ENCODE results near the gene MS4A2. TPM values are rescaled to one million over a fixed set of nuclear protein-coding genes. Genes with fewer than 3 reads are reported as not detected.
"Not testable (repeated sequence)": the region's sequence is repeated elsewhere in the genome, so short reads cannot be mapped to it uniquely, and the experiment has no call there.

MS4A2 gene
- 0.67 TPM for total RNA-seq
- long read RNA-seq, result 0 reads

DNA sequence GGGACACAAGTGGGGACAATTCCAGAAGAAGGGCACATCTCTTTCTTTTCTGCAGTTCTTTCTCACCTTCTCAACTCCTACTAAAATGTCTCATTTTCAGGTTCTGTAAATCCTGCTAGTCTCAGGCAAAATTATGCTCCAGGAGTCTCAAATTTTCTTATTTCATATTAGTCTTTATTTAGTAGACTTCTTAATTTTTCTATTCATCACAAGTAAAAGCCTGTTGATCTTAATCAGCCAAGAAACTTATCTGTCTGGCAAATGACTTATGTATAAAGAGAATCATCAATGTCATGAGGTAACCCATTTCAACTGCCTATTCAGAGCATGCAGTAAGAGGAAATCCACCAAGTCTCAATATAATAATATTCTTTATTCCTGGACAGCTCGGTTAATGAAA is at the start of gene MS4A2:
Gene MS4A2 (plus strand): TSS at position 301 of the 400 bp plus-strand sequence. CDS start 102 bp downstream, outside the sequence.
- no peak for DNase-seq (ENCODE audit: low spot score)
- intact Hi-C loops (cut with DNase I), result no loop called here

DNA sequence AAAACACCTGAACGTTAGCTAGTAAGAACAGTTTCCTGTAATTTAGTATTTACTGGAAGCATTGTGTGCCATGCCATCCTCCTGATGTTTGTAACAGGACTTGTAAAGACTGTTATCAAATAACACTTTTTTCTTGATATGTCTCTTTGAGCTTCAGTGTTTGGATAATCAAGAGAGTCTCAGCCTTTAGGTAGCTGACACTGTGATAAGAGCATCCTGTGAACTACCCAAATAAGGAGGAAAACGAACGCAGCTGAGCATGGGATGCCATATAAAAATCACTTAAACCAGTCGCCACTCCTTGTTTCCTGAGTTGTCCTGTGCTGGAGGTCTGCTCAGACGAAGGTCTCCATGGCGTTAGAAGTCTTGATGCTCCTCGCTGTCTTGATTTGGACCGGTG is 48.4 kb upstream of the MS4A2 start, which contains the start of gene OOSP2:
Gene OOSP2 (plus strand): TSS at position 301 of the 400 bp plus-strand sequence. CDS start 51 bp downstream, at position 352.
- DNase-seq (ENCODE audit: low spot score), result no peak
- intact Hi-C loops (cut with DNase I), result no loop called here

- DNase-seq (ENCODE audit: low spot score); intact Hi-C loops (cut with DNase I): not testable (repeated sequence)
Measured at GRCh38 chr11:60050422-60050821, 38.0 kb upstream of the MS4A2 start.

GRCh38 chr11:60050839-60051238 is 37.6 kb upstream of the MS4A2 start:
- DNase-seq (ENCODE audit: low spot score); intact Hi-C loops (cut with DNase I): not testable (repeated sequence)

DNA sequence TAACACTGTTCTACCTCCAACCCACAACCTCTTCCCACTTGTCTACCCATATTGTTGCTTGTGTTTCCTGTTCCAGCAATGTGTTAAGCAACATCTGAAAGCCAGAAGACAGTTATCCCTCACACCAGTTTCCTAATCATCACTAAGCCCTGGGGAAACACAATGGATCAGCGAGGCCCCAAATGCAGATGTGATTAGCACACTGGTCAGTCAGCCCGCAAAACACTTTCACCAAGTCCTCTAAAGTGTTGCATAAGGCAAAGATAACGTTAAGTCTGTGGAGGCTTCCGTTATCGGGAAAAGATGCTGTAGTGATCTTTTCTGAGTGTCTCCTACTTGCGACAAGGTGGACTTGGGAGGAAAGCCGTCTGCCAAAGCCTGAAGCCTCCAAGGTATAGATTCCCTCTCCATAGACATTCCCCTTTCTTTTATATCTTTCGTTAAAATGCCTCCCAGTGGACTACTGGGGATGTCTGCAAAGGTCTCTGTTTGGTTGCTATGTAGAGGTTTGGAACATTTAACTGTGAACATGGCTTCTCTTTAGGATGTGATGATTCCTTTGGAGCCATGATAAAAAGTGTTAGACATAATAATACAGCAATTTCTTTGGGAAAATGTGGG is 32.0 kb upstream of the MS4A2 start, which contains the start of gene MS4A3:
Gene MS4A3 (plus strand): TSS at position 317 of the 621 bp plus-strand sequence. CDS start 4,496 bp downstream, outside the sequence.
- intact Hi-C loops (cut with DNase I), result no loop called here
- no peak for DNase-seq (ENCODE audit: low spot score)

DNA sequence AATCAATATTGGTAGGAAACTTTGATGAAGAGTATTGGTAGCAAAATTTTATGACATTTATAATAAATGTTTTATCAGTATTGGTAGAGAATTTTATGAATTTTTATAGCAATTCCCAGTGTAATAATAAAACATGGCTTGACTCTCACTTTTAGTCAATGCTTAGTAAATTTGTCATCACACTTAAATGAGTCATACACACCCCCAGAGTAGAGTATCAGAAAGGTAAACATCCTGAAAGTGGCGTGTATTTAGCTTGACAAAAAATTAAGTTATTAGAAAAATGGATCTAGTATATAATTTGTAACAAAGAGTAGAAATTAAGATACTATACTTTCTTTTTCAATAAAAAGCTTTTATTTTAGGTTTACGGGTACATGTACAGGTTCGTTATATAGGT is 29.4 kb upstream of the MS4A2 start:
- no peak for DNase-seq (ENCODE audit: low spot score)
- intact Hi-C loops (cut with DNase I), result no loop called here

GRCh38 chr11:60059521-60060240 is 28.8 kb upstream of the MS4A2 start:
- intact Hi-C loops (cut with DNase I), result no loop called here
- DNase-seq (ENCODE audit: low spot score), result no peak

DNA sequence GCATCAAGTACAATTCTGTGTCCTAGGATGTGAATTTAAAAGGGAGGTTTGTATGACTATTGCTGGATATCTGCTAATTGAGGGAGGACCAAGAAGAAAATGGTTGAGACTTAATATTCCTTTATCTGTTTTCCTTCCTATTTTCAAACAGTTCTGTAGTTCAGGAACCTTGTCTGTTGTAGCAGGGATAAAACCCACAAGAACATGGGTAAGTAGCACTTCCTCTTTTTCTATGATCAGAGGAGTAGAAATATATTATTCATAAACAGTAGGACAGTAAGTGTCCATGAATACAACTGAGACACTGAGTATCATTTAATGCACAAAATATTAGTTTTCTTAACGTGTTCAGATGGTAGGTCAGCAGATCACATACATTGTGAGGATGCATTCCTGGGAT is 24.4 kb upstream of the MS4A2 start:
- intact Hi-C loops (cut with DNase I), result no loop called here
- DNase-seq (ENCODE audit: low spot score), result no peak

DNA sequence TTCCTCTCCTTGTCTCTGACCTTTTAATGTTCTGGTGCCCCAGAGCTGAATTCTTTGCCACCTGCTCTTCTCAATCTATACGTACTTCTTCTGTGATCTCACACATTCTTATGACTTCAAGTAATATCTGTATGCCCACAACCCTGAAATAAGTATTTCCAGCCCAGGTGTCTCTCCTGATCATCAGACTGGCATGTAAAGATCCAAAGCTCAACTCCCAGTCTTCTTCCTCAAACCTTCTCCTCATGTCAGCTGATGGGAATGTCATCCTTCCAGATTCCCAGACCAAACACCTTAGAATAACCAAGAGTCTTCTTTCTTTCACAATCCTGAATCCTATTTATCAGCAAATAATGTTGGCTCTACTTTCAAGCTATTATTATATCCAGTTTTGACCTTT is 22.7 kb upstream of the MS4A2 start:
- intact Hi-C loops (cut with DNase I), result no loop called here
- DNase-seq (ENCODE audit: low spot score), result no peak

- intact Hi-C loops (cut with DNase I), result no loop called here
- DNase-seq (ENCODE audit: low spot score), result no peak
Measured at GRCh38 chr11:60069450-60069849, 19.0 kb upstream of the MS4A2 start.

DNA sequence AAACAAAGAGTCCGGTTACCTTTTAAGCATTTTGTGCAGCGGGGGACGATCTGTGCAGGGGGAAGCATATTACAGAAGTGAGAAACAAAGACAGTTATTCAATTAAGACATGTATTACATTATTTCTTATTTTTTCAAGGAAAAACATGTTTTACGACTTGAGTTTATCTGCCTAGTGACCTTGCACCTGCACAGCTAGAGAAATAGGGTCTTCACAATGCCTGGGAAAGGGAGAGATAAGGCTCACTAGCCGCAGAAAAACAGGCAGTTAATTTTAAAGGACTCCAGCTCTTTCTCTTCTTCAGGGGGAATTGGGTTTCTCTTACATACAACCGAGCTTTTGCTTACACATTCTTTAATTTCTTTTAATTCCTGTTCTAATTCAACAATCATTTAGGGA is 16.8 kb upstream of the MS4A2 start:
- intact Hi-C loops (cut with DNase I); DNase-seq (ENCODE audit: low spot score): not testable (repeated sequence)

DNA sequence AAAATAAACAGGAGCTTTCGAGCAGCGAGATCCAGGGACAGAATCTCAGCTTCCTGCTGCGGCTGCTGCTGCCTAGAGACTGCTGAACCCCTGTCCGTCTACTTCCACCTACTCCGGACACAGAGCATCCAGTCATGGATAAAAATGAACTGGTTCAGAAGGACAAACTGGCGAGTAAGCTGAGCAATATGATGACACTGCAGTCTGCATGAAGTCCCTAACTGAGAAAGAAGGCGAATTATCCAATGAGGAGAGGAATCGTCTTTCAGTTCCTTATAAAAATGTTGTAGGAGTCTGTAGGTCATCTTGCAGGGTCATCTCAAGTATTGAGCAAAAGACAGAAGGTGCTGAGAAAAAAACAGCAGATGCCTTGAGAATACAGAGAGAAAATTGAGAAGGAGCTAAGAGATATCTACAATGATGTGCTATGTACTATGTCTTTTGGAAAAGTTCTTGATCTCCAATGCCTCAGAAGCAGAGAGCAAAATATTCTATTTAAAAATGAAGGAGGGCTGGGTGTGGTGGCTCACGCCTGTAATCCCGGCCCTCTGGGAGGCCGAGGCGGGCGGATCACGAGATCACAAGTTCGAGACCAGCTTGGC is 11.1 kb upstream of the MS4A2 start:
- no peak for DNase-seq (ENCODE audit: low spot score)
- intact Hi-C loops (cut with DNase I), result no loop called here

DNA sequence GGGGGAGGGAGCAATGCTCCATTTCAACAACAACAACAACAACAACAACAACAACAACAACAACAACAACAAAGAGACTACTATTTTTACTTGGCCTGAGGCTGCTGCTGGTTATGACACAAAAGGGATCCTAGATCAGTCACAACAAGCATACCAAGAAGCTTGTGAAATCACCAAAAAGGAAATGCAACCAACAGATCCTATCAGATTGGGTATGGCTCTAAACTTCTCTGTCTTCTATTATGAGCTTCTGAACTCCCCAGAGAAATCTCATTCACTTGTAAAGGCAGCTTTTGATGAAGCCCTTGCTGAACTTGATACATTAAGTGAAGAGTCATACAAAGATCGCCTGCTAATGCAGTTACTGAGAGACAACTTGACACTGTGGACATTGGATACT is 10.5 kb upstream of the MS4A2 start:
- no peak for DNase-seq (ENCODE audit: low spot score)
- intact Hi-C loops (cut with DNase I), result no loop called here

DNA sequence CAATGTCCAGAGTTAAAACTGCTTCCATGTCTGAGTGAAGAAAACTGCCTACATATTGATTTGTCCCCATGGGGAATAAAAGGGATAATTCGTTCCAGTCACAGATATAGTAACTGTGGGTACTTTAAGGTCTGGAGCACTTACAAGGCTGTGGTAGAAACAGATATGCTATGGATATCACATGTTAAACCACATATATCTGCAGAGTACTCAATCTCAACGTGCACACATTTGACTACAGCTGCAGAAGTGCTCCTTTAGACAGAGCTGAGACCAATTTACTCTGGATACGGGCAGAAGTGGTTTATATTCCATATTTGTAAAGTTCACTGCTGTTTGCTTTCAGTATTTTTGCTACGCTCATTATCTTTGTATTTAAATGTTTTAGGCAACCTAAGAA is 9.7 kb upstream of the MS4A2 start:
- intact Hi-C loops (cut with DNase I), result no loop called here
- no peak for DNase-seq (ENCODE audit: low spot score)

DNA sequence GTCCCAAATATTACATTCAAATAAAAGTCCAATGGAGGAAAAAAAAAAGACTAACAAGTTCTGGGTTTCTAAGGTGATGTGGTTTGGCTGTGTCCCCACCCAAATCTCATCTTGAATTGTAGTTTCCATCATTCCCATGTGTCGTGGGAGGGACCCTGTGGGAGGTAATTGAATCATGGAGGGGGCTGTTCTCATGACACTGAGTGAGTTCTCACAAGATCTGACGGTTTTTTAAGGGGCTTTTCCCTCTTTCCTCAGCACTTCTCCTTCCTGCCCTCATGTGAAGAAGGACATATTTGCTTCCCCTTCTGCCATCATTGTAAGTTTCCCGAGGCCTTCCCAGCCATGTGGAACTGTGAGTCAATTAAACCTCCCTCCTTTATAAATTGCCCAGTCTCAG is 7.9 kb upstream of the MS4A2 start:
- intact Hi-C loops (cut with DNase I), result no loop called here

DNA sequence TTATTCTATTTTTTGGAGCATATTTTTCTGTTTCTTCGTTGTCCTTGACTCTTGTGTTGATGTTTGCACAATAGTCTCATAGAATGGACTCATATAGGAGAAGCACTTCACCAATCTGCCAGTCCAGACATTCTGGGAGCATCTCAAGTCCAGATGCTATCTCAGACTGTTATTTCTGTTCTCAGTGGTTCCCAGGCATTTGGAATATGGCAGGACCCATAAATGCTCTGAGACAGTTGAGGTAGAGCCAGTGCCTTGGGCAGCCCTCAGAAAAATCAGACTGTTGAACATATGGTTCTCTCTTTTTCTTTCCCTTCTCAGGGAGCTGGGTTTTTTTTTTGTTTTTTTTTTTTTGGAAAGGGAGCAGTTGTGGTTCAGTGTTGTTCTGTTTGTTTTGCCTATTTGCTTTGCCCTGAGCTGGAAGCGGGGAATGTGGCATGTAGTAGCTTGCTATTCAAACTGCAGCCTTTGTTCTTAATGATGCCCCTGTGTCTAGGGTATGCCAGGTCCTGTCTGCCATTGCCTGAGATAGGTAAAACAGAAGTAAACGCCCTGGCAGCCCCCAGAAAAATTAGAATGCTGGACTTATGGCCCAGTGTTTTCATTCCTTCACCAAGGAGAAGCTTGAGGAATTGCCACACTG is 3.7 kb upstream of the MS4A2 start:
- DNase-seq (ENCODE audit: low spot score), result no peak
- intact Hi-C loops (cut with DNase I), result no loop called here

More for the DNA sequence above, 7.9 kb upstream of the MS4A2 start:
- DNase-seq (ENCODE audit: low spot score), result no peak

DNA sequence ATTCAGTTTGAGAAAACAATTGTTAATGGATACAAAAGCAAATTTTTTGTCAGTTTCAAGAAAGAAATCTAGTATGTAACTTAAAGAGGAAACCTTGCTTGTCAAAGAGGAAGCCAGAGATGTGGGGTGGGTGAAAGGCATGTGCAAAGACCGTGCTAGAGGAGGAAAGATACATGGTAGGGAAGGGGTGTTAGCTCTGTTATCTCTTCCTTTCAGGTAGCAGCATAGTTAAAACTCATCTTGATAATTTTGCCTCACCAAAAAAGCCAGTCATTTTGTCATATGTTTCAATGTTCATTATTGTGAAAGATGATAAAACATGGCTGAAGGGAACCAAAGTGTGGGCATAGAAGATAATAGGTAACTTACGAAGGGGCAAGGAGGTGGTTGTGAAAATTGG is 2.6 kb upstream of the MS4A2 start:
- intact Hi-C loops (cut with DNase I), result no loop called here
- DNase-seq (ENCODE audit: low spot score), result no peak

DNA sequence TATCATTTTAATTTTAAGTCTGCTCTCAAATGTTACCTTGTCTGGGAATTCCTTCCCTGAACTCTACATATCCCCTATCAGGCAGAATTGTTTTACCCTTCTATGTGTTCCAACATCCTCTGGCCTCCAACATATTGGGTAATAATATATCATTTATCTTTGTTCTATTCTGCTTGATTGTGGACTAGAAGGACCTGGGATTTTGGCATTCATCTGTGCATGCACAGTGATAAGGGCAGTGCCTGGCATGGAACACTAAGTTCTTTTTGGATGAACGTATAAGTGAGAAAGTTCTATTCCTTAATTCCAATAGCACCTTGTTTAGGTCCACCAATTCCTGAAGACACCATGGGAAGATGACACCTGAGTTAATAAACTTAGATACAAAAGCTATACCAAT is 1.2 kb upstream of the MS4A2 start:
- no peak for DNase-seq (ENCODE audit: low spot score)
- intact Hi-C loops (cut with DNase I), result no loop called here

GRCh38 chr11:60095477-60096120 is 7.1 kb downstream of the MS4A2 start:
- DNase-seq (ENCODE audit: low spot score), result no peak
- intact Hi-C loops (cut with DNase I), result no loop called here

GRCh38 chr11:60097189-60097588 is 8.7 kb downstream of the MS4A2 start:
- DNase-seq (ENCODE audit: low spot score), result no peak
- intact Hi-C loops (cut with DNase I), result no loop called here
